Hepatocyte (in vitro differentiated cells): ENCODE data around the gene VAV2.

Source experiments
- EZH2 ChIP-seq: fragments of 200-600 bp; sonication (generic); IDR thresholded peaks from 2 replicates; pipeline ENCODE4 v1.6.1; 2016; ENCODE audit warnings: antibody characterized with exemption, mild to moderate bottlenecking, borderline replicate concordance
- TF ChIP-seq, protein P1 (sequence below): fragments of 200-600 bp; sonication (generic); IDR thresholded peaks from 2 replicates; pipeline ENCODE4 v1.5.1; 2016; ENCODE audit warnings: antibody characterized with exemption, mild to moderate bottlenecking; ENCODE audit not compliant: poor library complexity

DNA sequence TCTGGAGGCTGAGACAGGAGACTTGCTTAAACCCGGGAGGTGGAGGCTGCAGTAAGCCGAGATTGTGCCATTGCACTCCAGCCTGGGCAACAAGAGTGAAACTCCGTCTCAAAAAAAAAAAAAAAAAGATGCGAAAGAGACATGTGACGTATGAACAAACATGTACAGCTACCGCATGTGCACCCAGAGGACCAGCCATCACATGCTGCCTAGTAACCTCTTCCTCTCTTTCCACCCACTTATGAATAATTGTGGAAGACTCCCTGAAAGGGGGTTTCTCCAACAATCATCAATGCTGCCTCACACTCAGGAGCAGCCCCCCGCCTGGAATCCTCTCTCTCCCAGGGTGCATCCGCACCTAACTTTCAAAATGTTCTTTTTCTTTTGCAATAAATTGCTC lies 256.2 kb downstream of the VAV2 start:
- TF ChIP-seq, protein P1, sequence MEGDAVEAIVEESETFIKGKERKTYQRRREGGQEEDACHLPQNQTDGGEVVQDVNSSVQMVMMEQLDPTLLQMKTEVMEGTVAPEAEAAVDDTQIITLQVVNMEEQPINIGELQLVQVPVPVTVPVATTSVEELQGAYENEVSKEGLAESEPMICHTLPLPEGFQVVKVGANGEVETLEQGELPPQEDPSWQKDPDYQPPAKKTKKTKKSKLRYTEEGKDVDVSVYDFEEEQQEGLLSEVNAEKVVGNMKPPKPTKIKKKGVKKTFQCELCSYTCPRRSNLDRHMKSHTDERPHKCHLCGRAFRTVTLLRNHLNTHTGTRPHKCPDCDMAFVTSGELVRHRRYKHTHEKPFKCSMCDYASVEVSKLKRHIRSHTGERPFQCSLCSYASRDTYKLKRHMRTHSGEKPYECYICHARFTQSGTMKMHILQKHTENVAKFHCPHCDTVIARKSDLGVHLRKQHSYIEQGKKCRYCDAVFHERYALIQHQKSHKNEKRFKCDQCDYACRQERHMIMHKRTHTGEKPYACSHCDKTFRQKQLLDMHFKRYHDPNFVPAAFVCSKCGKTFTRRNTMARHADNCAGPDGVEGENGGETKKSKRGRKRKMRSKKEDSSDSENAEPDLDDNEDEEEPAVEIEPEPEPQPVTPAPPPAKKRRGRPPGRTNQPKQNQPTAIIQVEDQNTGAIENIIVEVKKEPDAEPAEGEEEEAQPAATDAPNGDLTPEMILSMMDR: no peak
- no peak for TF ChIP-seq EZH2
